ENCODE measurements around the gene SNX17. TPM values are rescaled to one million over a fixed set of nuclear protein-coding genes. Genes with fewer than 3 reads are reported as not detected.

SNX17 gene
- total and polyA plus RNA-seq, 2 of the 13 experiments (the other 11 are each of a cell fraction or from before 2014, with no cell fraction given), result 75.0 to 109 TPM

GRCh38 chr2:27407798-27408491 lies 37.5 kb downstream of the SNX17 start (continued):
- TF ChIP-seq ARID4A (CRISPR knock-in tag; IDR thresholded peaks at IDR 0.05; ENCODE audit: borderline replicate concordance) (no peak), MTA3 (CRISPR knock-in tag; IDR thresholded peaks at IDR 0.05) (no peak), THRA (CRISPR knock-in tag; IDR thresholded peaks at IDR 0.05; ENCODE audit: borderline replicate concordance) (0 out of 2 replicates have a peak, but pooled peaks have one; percentile 48), ZMAT5 (CRISPR knock-in tag; IDR thresholded peaks at IDR 0.05; ENCODE audit: borderline replicate concordance, low read depth) (no peak), CEBPG (CRISPR knock-in tag; IDR thresholded peaks at IDR 0.05) (0 out of 2 replicates have a peak, but pooled peaks have one; percentile 12), ZBTB10 (CRISPR knock-in tag; IDR thresholded peaks at IDR 0.05; ENCODE audit: borderline replicate concordance) (no peak), NFE2L1 (CRISPR knock-in tag; IDR thresholded peaks at IDR 0.05; ENCODE audit: borderline replicate concordance) (no peak), SCMH1 (CRISPR knock-in tag; IDR thresholded peaks at IDR 0.05; ENCODE audit: borderline replicate concordance) (no peak), ZNF10 (CRISPR knock-in tag; IDR thresholded peaks at IDR 0.05; ENCODE audit: borderline replicate concordance, low read depth) (no peak), ZNF878 (CRISPR knock-in tag; IDR thresholded peaks at IDR 0.05) (no peak), KAT7 (CRISPR knock-in tag; IDR thresholded peaks at IDR 0.05; ENCODE audit: borderline replicate concordance) (peak; percentile 67; the same call in 1 of the 2 replicates), STAG1 (CRISPR knock-in tag; IDR thresholded peaks at IDR 0.05) (peak; percentile 87), ZNF547 (CRISPR knock-in tag; IDR thresholded peaks at IDR 0.05) (no peak), HNF1B (CRISPR knock-in tag; IDR thresholded peaks at IDR 0.05) (no peak), DZIP1 (CRISPR knock-in tag; IDR thresholded peaks at IDR 0.05) (no peak)

Measured in HepG2 (cell line).